Measurements from ENCODE around the gene ZNF526. TPM values are rescaled to one million over a fixed set of nuclear protein-coding genes. Genes with fewer than 3 reads are reported as not detected.

The ZNF526 gene
- polyA plus RNA-seq, 1 donor from 2014 or later: 2.1 TPM

DNA sequence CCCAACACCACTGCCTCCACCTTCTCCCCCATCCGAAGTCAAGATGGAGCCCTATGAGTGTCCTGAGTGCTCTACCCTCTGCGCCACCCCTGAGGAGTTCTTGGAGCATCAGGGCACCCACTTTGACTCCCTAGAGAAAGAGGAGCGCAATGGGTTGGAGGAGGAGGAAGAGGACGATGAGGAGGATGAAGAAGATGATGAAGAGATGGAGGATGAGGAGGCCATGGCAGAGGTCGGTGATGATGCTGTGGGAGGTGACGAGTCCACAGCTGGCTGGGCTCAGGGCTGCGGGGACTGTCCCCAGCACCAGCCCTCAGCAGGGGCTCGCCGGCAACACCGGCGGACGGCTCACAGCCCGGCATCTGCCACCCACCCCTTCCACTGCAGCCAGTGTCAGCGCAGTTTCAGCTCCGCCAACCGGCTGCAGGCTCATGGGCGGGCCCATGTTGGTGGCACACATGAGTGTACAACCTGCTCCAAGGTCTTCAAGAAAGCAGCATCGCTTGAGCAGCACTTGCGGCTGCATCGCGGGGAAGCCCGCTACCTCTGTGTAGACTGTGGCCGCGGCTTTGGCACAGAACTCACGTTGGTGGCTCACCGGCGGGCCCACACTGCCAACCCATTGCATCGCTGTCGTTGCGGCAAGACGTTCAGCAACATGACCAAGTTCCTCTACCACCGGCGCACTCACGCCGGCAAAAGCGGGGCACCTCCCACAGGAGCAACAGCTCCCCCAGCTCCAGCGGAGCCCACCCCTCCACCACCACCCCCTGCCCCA lies 5.0 kb downstream of the ZNF526 start:
- Histone ChIP-seq H3K27me3 (ENCODE audit: insufficient read depth, low read depth, low read length) (no peaks in the 10 kb centered on the region), H3K27ac (ENCODE audit: low read length) (no peak overlapping the region), H3K36me3 (ENCODE audit: insufficient read depth, low read length) (no peaks in the 10 kb centered on the region), H3K9me2 (ENCODE audit: insufficient read depth, low read length) (no peaks in the 10 kb centered on the region), H4K20me1 (ENCODE audit: insufficient read depth) (no peaks in the 10 kb centered on the region), H3F3A (ENCODE audit: insufficient read depth, low read length, poor library complexity, severe bottlenecking) (peaks cover 7% of the 10 kb centered on the region), H3K9ac (ENCODE audit: low read length) (no peak overlapping the region), H3K9me3 (ENCODE audit: low read length) (no peaks in the 10 kb centered on the region), H3K4me3 (ENCODE audit: low read length) (no peak overlapping the region), H3K4me2 (ENCODE audit: low read length) (no peak overlapping the region), H2AFZ (ENCODE audit: low read depth, low read length) (no peak overlapping the region), H3K79me2 (replicated peaks; ENCODE audit: insufficient read depth, low read length) (peaks cover 3% of the 10 kb centered on the region)
- no peak for TF ChIP-seq TAF1 (IDR thresholded peaks at IDR 0.05; ENCODE audit: low read depth)
- TF ChIP-seq EZH2 (IDR thresholded peaks at IDR 0.05; ENCODE audit: borderline replicate concordance, insufficient read depth, low read length, poor library complexity, severe bottlenecking): no peak
- TF ChIP-seq SMC3 (conservative IDR thresholded peaks at IDR 0.05; ENCODE audit: poor library complexity): no peak
- TF ChIP-seq MXI1 (conservative IDR thresholded peaks at IDR 0.05; ENCODE audit: poor library complexity, severe bottlenecking): no peak
- no peak for TF ChIP-seq REST (IDR thresholded peaks at IDR 0.05; ENCODE audit: borderline replicate concordance)
- TF ChIP-seq CTCF (IDR thresholded peaks at IDR 0.05; ENCODE audit: poor library complexity, severe bottlenecking): no peak
- TF ChIP-seq EP300 (conservative IDR thresholded peaks at IDR 0.05; ENCODE audit: poor library complexity, severe bottlenecking): no peak
- no peak for TF ChIP-seq POLR2AphosphoS5 (IDR thresholded peaks at IDR 0.05)
- no peak for TF ChIP-seq RAD21 (conservative IDR thresholded peaks at IDR 0.05)

GRCh38 chr19:42225718-42226292 lies 5.7 kb downstream of the ZNF526 start:
- Histone ChIP-seq H3K9me2 (ENCODE audit: insufficient read depth, low read length) (no peaks in the 10 kb centered on the region), H3K27ac (ENCODE audit: low read length) (no peak overlapping the region), H2AFZ (ENCODE audit: low read depth, low read length) (no peak overlapping the region), H3K79me2 (replicated peaks; ENCODE audit: insufficient read depth, low read length) (peaks cover 3% of the 10 kb centered on the region), H3K9ac (ENCODE audit: low read length) (no peak overlapping the region), H3K4me2 (ENCODE audit: low read length) (no peak overlapping the region), H3K4me3 (ENCODE audit: low read length) (no peak overlapping the region), H3K9me3 (ENCODE audit: low read length) (no peaks in the 10 kb centered on the region), H3F3A (ENCODE audit: insufficient read depth, low read length, poor library complexity, severe bottlenecking) (peaks cover 3% of the 10 kb centered on the region), H3K27me3 (ENCODE audit: insufficient read depth, low read depth, low read length) (no peaks in the 10 kb centered on the region), H3K36me3 (ENCODE audit: insufficient read depth, low read length) (no peaks in the 10 kb centered on the region), H4K20me1 (ENCODE audit: insufficient read depth) (no peaks in the 10 kb centered on the region)
- TF ChIP-seq POLR2AphosphoS5 (IDR thresholded peaks at IDR 0.05) (no peak), REST (IDR thresholded peaks at IDR 0.05; ENCODE audit: borderline replicate concordance) (no peak), EZH2 (IDR thresholded peaks at IDR 0.05; ENCODE audit: borderline replicate concordance, insufficient read depth, low read length, poor library complexity, severe bottlenecking) (no peak), RAD21 (conservative IDR thresholded peaks at IDR 0.05) (no peak), MXI1 (conservative IDR thresholded peaks at IDR 0.05; ENCODE audit: poor library complexity, severe bottlenecking) (no peak), EP300 (conservative IDR thresholded peaks at IDR 0.05; ENCODE audit: poor library complexity, severe bottlenecking) (no peak), SMC3 (conservative IDR thresholded peaks at IDR 0.05; ENCODE audit: poor library complexity) (no peak), CTCF (IDR thresholded peaks at IDR 0.05; ENCODE audit: poor library complexity, severe bottlenecking) (no peak), TAF1 (IDR thresholded peaks at IDR 0.05; ENCODE audit: low read depth) (no peak)

Data from neural cell (in vitro differentiated cells).